A549 (cell line): ENCODE results near the gene CTNNBL1. TPM values are rescaled to one million over a fixed set of nuclear protein-coding genes. Genes with fewer than 3 reads are reported as not detected.

Source experiments
- ATAC-seq, 2 experiments: fragments of 200-7000 bp in 1 of 2; fragments of >200 bp in 1 of 2; cut with Nextera tagmentation in 1 of 2; cut with Tn5 transposase in 1 of 2; 3 replicates each; pipeline versions ENCODE4 v1.8.0 to v1.9.1; 2018 to 2020; ENCODE audit warnings: mild to moderate bottlenecking in 1 of 2, moderate library complexity in 1 of 2
- CTCF ChIA-PET: fragments of 300-600 bp; sonication (Branson Sonifier 250); formaldehyde crosslinking; extraction: SDS; loops from one replicate; lab custom pipeline; 2021; ENCODE audit warnings: antibody characterized with exemption, inconsistent platforms; lab: Yijun Ruan, JAX
- POLR2A ChIA-PET: fragments of 350-600 bp; formaldehyde crosslinking; extraction: SDS; loops from one replicate; lab custom pipeline; 2021; ENCODE audit warnings: antibody characterized with exemption, inconsistent platforms; lab: Yijun Ruan, JAX
- DNase-seq, 2 experiments: peaks; one replicate each; pipeline versions ENCODE4 v3.0.0 to v3.0.0-alpha.2; 2011 to 2016; ENCODE audit warnings: low read depth in 1 of 2, low spot score in 1 of 2
- FAIRE-seq: peaks from 2 replicates; lab custom pipeline; 2011; peaks lifted over from hg19 to GRCh38; lab: Jason Lieb, UNC
- H3K27ac ChIP-seq, 2 experiments: fragments of >200 bp; sonication (Bioruptor Twin); formaldehyde crosslinking; 3 replicates each; pipeline ENCODE4 v1.5.1; 2016 to 2017
- H3K4me1 ChIP-seq: fragments of >200 bp; sonication (Bioruptor Twin); formaldehyde crosslinking; 3 replicates; pipeline ENCODE4 v1.6.1; 2016
- H3K4me2 ChIP-seq: fragments of >200 bp; sonication (Bioruptor Twin); formaldehyde crosslinking; 3 replicates; pipeline ENCODE4 v1.6.1; 2016
- H3K4me3 ChIP-seq: fragments of >200 bp; sonication (Bioruptor Twin); formaldehyde crosslinking; 3 replicates; pipeline ENCODE4 v1.5.1; 2016
- H3K9me3 ChIP-seq: fragments of >200 bp; sonication (Bioruptor Twin); formaldehyde crosslinking; 3 replicates; pipeline ENCODE4 v1.6.1; 2016
- CBX2 ChIP-seq: fragments of 200-600 bp; sonication (generic); IDR thresholded peaks from 2 replicates; pipeline ENCODE4 v1.6.1; 2016; ENCODE audit warnings: low read depth, mild to moderate bottlenecking, borderline replicate concordance
- CHD2 ChIP-seq: fragments of 150-350 bp; IDR thresholded peaks from 2 replicates; pipeline ENCODE4 v1.6.1; 2014; ENCODE audit warnings: low read length; ENCODE audit not compliant: partially characterized antibody
- EP300 ChIP-seq, 2 experiments: fragments of >200 bp; sonication (Bioruptor Twin); formaldehyde crosslinking; IDR thresholded peaks; 2 replicates in 1 of 2; 3 replicates in 1 of 2; pipeline ENCODE4 v1.6.1; 2016 to 2017
- FOSB ChIP-seq: fragments of 250-450 bp; sonication (Bioruptor Pico); IDR thresholded peaks from 2 replicates; pipeline ENCODE4 v1.5.0; 2020; ENCODE audit warnings: mild to moderate bottlenecking, moderate library complexity
- FOXS1 ChIP-seq: fragments of 250-450 bp; sonication (Bioruptor Pico); IDR thresholded peaks from 2 replicates; pipeline ENCODE4 v1.5.0; 2020; ENCODE audit warnings: mild to moderate bottlenecking, moderate library complexity
- GATA3 ChIP-seq: IDR thresholded peaks from 2 replicates; pipeline ENCODE4 v1.6.1; 2012; ENCODE audit warnings: borderline replicate concordance
- HDAC2 ChIP-seq: fragments of 200-600 bp; sonication (generic); IDR thresholded peaks from 2 replicates; pipeline ENCODE4 v1.6.1; 2016
- HOXA7 ChIP-seq: fragments of 250-450 bp; sonication (Bioruptor Pico); IDR thresholded peaks from 2 replicates; pipeline ENCODE4 v1.5.0; 2020; ENCODE audit warnings: mild to moderate bottlenecking, moderate library complexity
- HOXB5 ChIP-seq: fragments of 250-450 bp; sonication (Bioruptor Pico); IDR thresholded peaks from 2 replicates; pipeline ENCODE4 v1.5.0; 2020; ENCODE audit warnings: mild to moderate bottlenecking, moderate library complexity
- JUN ChIP-seq, 2 experiments: fragments of >200 bp; sonication (Bioruptor Twin); formaldehyde crosslinking; IDR thresholded peaks; 2 replicates in 1 of 2; 3 replicates in 1 of 2; pipeline ENCODE4 v1.6.1; 2016 to 2017
- MYC ChIP-seq: IDR thresholded peaks from 2 replicates; pipeline ENCODE4 v1.6.1; 2012; ENCODE audit warnings: mild to moderate bottlenecking, inconsistent platforms, low read length, improper control_type of control experiment, borderline replicate concordance
- NR3C1 ChIP-seq: fragments of >200 bp; sonication (Bioruptor Twin); formaldehyde crosslinking; IDR thresholded peaks from 3 replicates; pipeline ENCODE4 v1.6.1; 2017
- PHF8 ChIP-seq: fragments of 200-600 bp; sonication (generic); IDR thresholded peaks from 2 replicates; pipeline ENCODE4 v1.6.1; 2016; ENCODE audit warnings: low read depth, mild to moderate bottlenecking, antibody characterized with exemption, moderate library complexity, borderline replicate concordance
- POLR2A ChIP-seq: IDR thresholded peaks from 2 replicates; pipeline ENCODE4 v1.6.1; 2012; ENCODE audit warnings: mild to moderate bottlenecking, low read length
- RCOR1 ChIP-seq: fragments of 150-350 bp; IDR thresholded peaks from 2 replicates; pipeline ENCODE4 v1.6.1; 2014; ENCODE audit warnings: antibody characterized with exemption, low read length, low read depth
- REST ChIP-seq: fragments of 200-600 bp; sonication (generic); IDR thresholded peaks from 2 replicates; pipeline ENCODE4 v1.6.1; 2016; ENCODE audit warnings: antibody characterized with exemption, mild to moderate bottlenecking, moderate library complexity
- TP53 ChIP-seq: fragments of 250-450 bp; sonication (Bioruptor Pico); IDR thresholded peaks from 2 replicates; pipeline ENCODE4 v1.5.0; 2021; ENCODE audit warnings: mild to moderate bottlenecking, moderate library complexity
- ZC3H11A ChIP-seq: fragments of 450-650 bp; IDR thresholded peaks from 2 replicates; pipeline ENCODE4 v1.6.1; 2014; ENCODE audit warnings: antibody characterized with exemption, mild to moderate bottlenecking
- ZFP36 ChIP-seq: fragments of 450-650 bp; IDR thresholded peaks from 2 replicates; pipeline ENCODE4 v1.6.1; 2014; ENCODE audit warnings: borderline replicate concordance; ENCODE audit not compliant: partially characterized antibody
- WGBS: methylation state at CpG from one replicate; pipeline ENCODE4 v1.1.6; 2017; ENCODE audit errors: missing lambda C conversion rate; 5-methylcytosine and 5-hydroxymethylcytosine counted together
- polyA plus RNA-seq, 4 experiments: library from polyadenylated mRNA; depleted of rRNA in 3 of 4; stranded (reverse); fragments of >200 nt; fragmentation: RNase III in 1 of 4; extraction: RNeasy Plus Mini Kit Qiagen cat#74134 plus additional on column Dnase treatment in 1 of 4; gene quantifications; 2 replicates in 3 of 4; 3 replicates in 1 of 4; pipeline ENCODE4 v1.2.3, GENCODE V29; 2011 to 2017
- TF ChIP-seq, protein P1 (sequence below): fragments of 250-450 bp; sonication (Bioruptor Pico); IDR thresholded peaks from 2 replicates; pipeline ENCODE4 v1.5.0; 2020; ENCODE audit warnings: low read depth, mild to moderate bottlenecking, moderate library complexity
- TF ChIP-seq, protein P2 (sequence below): fragments of 150-350 bp; IDR thresholded peaks from 2 replicates; pipeline ENCODE4 v1.6.1; 2014; ENCODE audit warnings: low read depth, mild to moderate bottlenecking, low read length
- TF ChIP-seq, protein P3 (sequence below): IDR thresholded peaks from 2 replicates; pipeline ENCODE4 v1.6.1; 2012; ENCODE audit warnings: low read depth, borderline replicate concordance
- TF ChIP-seq, protein P4 (sequence below): fragments of >200 bp; sonication (Bioruptor Twin); formaldehyde crosslinking; IDR thresholded peaks from 3 replicates; pipeline ENCODE4 v1.5.1; 2016

The CTNNBL1 gene
- polyA plus RNA-seq, 2 of the 4 experiments (the other 2 are of a cell fraction), result 41.0 to 59.9 TPM

DNA sequence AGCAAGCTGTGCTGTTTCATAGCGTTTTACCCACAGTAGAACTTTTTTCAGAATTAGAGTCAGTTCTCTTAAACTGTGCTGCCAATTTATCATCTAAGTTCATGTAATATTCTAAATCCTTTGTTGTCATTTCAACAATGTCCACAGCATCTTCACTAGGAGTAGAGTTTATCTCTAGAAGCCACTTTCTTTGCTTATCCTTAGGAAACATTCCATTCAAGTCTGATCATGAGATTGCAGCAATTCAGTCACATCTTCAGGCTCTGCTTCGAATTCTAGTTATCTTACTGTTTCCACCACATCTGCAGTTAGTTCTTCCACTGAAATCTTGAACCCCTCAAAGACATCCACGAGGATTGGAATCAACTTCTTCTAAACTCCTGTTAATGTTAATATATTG is 12.5 kb downstream of the CTNNBL1 start:
- FAIRE-seq, result no peak
- ChIA-PET POLR2A (no interaction called here), CTCF (no interaction called here)
- Histone ChIP-seq H3K9me3 (no peaks in the 10 kb centered on the region), H3K4me3 (no peak overlapping the region), H3K4me1 (peaks cover 16% of the 10 kb centered on the region), H3K27ac (no peak overlapping the region), H3K4me2 (no peak overlapping the region)
- TF ChIP-seq, protein P1, sequence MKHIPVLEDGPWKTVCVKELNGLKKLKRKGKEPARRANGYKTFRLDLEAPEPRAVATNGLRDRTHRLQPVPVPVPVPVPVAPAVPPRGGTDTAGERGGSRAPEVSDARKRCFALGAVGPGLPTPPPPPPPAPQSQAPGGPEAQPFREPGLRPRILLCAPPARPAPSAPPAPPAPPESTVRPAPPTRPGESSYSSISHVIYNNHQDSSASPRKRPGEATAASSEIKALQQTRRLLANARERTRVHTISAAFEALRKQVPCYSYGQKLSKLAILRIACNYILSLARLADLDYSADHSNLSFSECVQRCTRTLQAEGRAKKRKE (CRISPR knock-in tag), result no peak
- no peak for TF ChIP-seq CBX2
- no peak for TF ChIP-seq ZFP36
- TF ChIP-seq, protein P2, sequence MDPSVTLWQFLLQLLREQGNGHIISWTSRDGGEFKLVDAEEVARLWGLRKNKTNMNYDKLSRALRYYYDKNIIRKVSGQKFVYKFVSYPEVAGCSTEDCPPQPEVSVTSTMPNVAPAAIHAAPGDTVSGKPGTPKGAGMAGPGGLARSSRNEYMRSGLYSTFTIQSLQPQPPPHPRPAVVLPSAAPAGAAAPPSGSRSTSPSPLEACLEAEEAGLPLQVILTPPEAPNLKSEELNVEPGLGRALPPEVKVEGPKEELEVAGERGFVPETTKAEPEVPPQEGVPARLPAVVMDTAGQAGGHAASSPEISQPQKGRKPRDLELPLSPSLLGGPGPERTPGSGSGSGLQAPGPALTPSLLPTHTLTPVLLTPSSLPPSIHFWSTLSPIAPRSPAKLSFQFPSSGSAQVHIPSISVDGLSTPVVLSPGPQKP, result no peak
- no peak for TF ChIP-seq GATA3
- TF ChIP-seq RCOR1, result no peak
- TF ChIP-seq MYC, result no peak
- TF ChIP-seq FOSB (CRISPR knock-in tag), result no peak
- no peak for TF ChIP-seq PHF8
- TF ChIP-seq, protein P3, sequence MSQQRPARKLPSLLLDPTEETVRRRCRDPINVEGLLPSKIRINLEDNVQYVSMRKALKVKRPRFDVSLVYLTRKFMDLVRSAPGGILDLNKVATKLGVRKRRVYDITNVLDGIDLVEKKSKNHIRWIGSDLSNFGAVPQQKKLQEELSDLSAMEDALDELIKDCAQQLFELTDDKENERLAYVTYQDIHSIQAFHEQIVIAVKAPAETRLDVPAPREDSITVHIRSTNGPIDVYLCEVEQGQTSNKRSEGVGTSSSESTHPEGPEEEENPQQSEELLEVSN, result no peak
- TF ChIP-seq TP53 (CRISPR knock-in tag), result no peak
- 87% methylated on average over 3 of the region's 3 CpGs for WGBS
- DNase-seq, result no peak
- no peak for ATAC-seq

GRCh38 chr20:37711001-37711400 is 17.2 kb downstream of the CTNNBL1 start:
- DNase-seq, result no peak
- TF ChIP-seq, protein P4, sequence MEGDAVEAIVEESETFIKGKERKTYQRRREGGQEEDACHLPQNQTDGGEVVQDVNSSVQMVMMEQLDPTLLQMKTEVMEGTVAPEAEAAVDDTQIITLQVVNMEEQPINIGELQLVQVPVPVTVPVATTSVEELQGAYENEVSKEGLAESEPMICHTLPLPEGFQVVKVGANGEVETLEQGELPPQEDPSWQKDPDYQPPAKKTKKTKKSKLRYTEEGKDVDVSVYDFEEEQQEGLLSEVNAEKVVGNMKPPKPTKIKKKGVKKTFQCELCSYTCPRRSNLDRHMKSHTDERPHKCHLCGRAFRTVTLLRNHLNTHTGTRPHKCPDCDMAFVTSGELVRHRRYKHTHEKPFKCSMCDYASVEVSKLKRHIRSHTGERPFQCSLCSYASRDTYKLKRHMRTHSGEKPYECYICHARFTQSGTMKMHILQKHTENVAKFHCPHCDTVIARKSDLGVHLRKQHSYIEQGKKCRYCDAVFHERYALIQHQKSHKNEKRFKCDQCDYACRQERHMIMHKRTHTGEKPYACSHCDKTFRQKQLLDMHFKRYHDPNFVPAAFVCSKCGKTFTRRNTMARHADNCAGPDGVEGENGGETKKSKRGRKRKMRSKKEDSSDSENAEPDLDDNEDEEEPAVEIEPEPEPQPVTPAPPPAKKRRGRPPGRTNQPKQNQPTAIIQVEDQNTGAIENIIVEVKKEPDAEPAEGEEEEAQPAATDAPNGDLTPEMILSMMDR, result no peak
- no peak for TF ChIP-seq ZFP36
- TF ChIP-seq HDAC2, result no peak
- TF ChIP-seq REST, result no peak
- TF ChIP-seq EP300 (IDR thresholded peaks at IDR 0.05), result no peak
- TF ChIP-seq CBX2, result no peak
- TF ChIP-seq, protein P1 (CRISPR knock-in tag), result no peak
- no peak for TF ChIP-seq HOXA7 (CRISPR knock-in tag)
- no peak for TF ChIP-seq HOXB5 (CRISPR knock-in tag)
- TF ChIP-seq GATA3, result no peak
- no peak for TF ChIP-seq JUN (IDR thresholded peaks at IDR 0.05)
- TF ChIP-seq POLR2A, result no peak
- no peak for TF ChIP-seq NR3C1
- TF ChIP-seq FOXS1 (CRISPR knock-in tag), result no peak
- TF ChIP-seq ZC3H11A, result no peak
- no peak for TF ChIP-seq CHD2
- ATAC-seq, result no peak
- no peak overlapping the region for H3K4me2 ChIP-seq
- no peaks in the 10 kb centered on the region for H3K4me1 ChIP-seq
- no peaks in the 10 kb centered on the region for H3K9me3 ChIP-seq
- H3K27ac ChIP-seq, result no peak overlapping the region
- no peak overlapping the region for H3K4me3 ChIP-seq
- ChIA-PET CTCF (interaction anchor here (1.7 kb wide), 1 partner anchor 15 kb away, joined by 5 read pairs; no protein-coding TSS in a partner anchor), POLR2A (no interaction called here)
- 86% methylated on average over 2 of the region's 2 CpGs for WGBS
- no peak for FAIRE-seq
